H9 (cell line): Measurements from ENCODE around the gene CADM1. TPM values are rescaled to one million over a fixed set of nuclear protein-coding genes. Genes with fewer than 3 reads are reported as not detected.

Experiments used
- DNase-seq: peaks from one replicate; pipeline ENCODE4 v3.0.0-alpha.2; 2017
- H2AFZ ChIP-seq: one replicate; pipeline ENCODE4 v1.6.1; 2013; ENCODE audit warnings: mild to moderate bottlenecking, low read length, control low read depth, moderate library complexity
- H2AK5ac ChIP-seq: 2 replicates; pipeline ENCODE4 v1.6.1; 2013; ENCODE audit warnings: low read length, control low read depth, mixed read lengths; ENCODE audit not compliant: insufficient read length
- H2BK120ac ChIP-seq: one replicate; pipeline ENCODE4 v1.6.1; 2013; ENCODE audit warnings: low read depth, mild to moderate bottlenecking, low read length, control low read depth, inconsistent platforms; ENCODE audit not compliant: poor library complexity, severe bottlenecking
- H2BK12ac ChIP-seq: 2 replicates; pipeline ENCODE4 v1.6.1; 2013; ENCODE audit warnings: low read length, control low read depth, mixed read lengths, low read depth; ENCODE audit not compliant: insufficient read length
- H2BK15ac ChIP-seq: 2 replicates; pipeline ENCODE4 v1.6.1; 2013; ENCODE audit warnings: low read depth, low read length, control low read depth
- H2BK20ac ChIP-seq: one replicate; pipeline ENCODE4 v1.6.1; 2013; ENCODE audit warnings: low read depth, mild to moderate bottlenecking, low read length, control low read depth, inconsistent platforms; ENCODE audit not compliant: poor library complexity, severe bottlenecking
- H2BK5ac ChIP-seq: 2 replicates; pipeline ENCODE4 v1.6.1; 2013; ENCODE audit warnings: low read length, control low read depth, mixed read lengths; ENCODE audit not compliant: insufficient read length
- H3K14ac ChIP-seq: 2 replicates; pipeline ENCODE4 v1.6.1; 2013; ENCODE audit warnings: low read length, control low read depth; ENCODE audit not compliant: insufficient read depth
- H3K18ac ChIP-seq: 2 replicates; pipeline ENCODE4 v1.6.1; 2013; ENCODE audit warnings: low read depth, mild to moderate bottlenecking, mixed read lengths, low read length, control low read depth; ENCODE audit not compliant: insufficient read length
- H3K23ac ChIP-seq: 2 replicates; pipeline ENCODE4 v1.6.1; 2013; ENCODE audit warnings: low read length, control low read depth, mixed read lengths, low read depth; ENCODE audit not compliant: insufficient read length
- H3K23me2 ChIP-seq: 2 replicates; pipeline ENCODE4 v1.6.1; 2013; ENCODE audit warnings: low read depth, mild to moderate bottlenecking, mixed read lengths, low read length, control low read depth; ENCODE audit not compliant: insufficient read length, poor library complexity, severe bottlenecking
- H3K27ac ChIP-seq: 2 replicates; pipeline ENCODE4 v1.5.1; 2013; ENCODE audit warnings: low read length, control low read depth, mixed read lengths, low read depth; ENCODE audit not compliant: insufficient read length
- H3K27me3 ChIP-seq: 2 replicates; pipeline ENCODE4 v1.6.1; 2013; ENCODE audit warnings: low read length, control low read depth, inconsistent platforms; ENCODE audit not compliant: insufficient read depth
- H3K4ac ChIP-seq: 2 replicates; pipeline ENCODE4 v1.6.1; 2013; ENCODE audit warnings: low read depth, mild to moderate bottlenecking, control low read depth, inconsistent platforms, low read length, moderate library complexity
- H3K4me1 ChIP-seq: 2 replicates; pipeline ENCODE4 v1.6.1; 2013; ENCODE audit warnings: low read length, control low read depth, inconsistent platforms; ENCODE audit not compliant: insufficient read depth
- H3K4me2 ChIP-seq: 2 replicates; pipeline ENCODE4 v1.6.1; 2013; ENCODE audit warnings: low read length, control low read depth, mixed read lengths; ENCODE audit not compliant: insufficient read length, insufficient read depth
- H3K56ac ChIP-seq: 2 replicates; pipeline ENCODE4 v1.6.1; 2013; ENCODE audit warnings: low read depth, mild to moderate bottlenecking, mixed read lengths, low read length, control low read depth; ENCODE audit not compliant: insufficient read length
- H3K79me1 ChIP-seq: 2 replicates; pipeline ENCODE4 v1.6.1; 2013; ENCODE audit warnings: low read depth, mild to moderate bottlenecking, moderate library complexity, low read length, control low read depth, inconsistent platforms; ENCODE audit not compliant: insufficient read depth, poor library complexity, severe bottlenecking
- H3K79me2 ChIP-seq: 2 replicates; pipeline ENCODE4 v1.6.1; 2013; ENCODE audit warnings: low read length, control low read depth, inconsistent platforms; ENCODE audit not compliant: insufficient read depth
- H3K9ac ChIP-seq: 2 replicates; pipeline ENCODE4 v1.6.1; 2013; ENCODE audit warnings: low read length, control low read depth, mixed read lengths; ENCODE audit not compliant: insufficient read length; ENCODE audit errors: extremely low read depth
- H3K9me3 ChIP-seq: one replicate; pipeline ENCODE4 v1.6.1; 2013; ENCODE audit warnings: low read depth, low read length, inconsistent platforms; ENCODE audit not compliant: control insufficient read depth
- H3T11ph ChIP-seq: one replicate; pipeline ENCODE4 v1.6.1; 2013; ENCODE audit warnings: mild to moderate bottlenecking, low read length, control low read depth, inconsistent platforms
- H4K20me1 ChIP-seq: one replicate; pipeline ENCODE4 v1.6.1; 2013; ENCODE audit not compliant: control insufficient read depth, insufficient read length, insufficient read depth
- H4K5ac ChIP-seq: 2 replicates; pipeline ENCODE4 v1.6.1; 2013; ENCODE audit warnings: low read depth, mild to moderate bottlenecking, mixed read lengths, low read length, control low read depth; ENCODE audit not compliant: insufficient read length
- H4K8ac ChIP-seq: replicated peaks from 2 replicates; pipeline ENCODE4 v1.6.1; 2013; ENCODE audit warnings: low read length, control low read depth, mixed read lengths, low read depth; ENCODE audit not compliant: insufficient read length
- H4K91ac ChIP-seq: 2 replicates; pipeline ENCODE4 v1.6.1; 2013; ENCODE audit warnings: low read depth, mild to moderate bottlenecking, moderate library complexity, mixed read lengths, low read length, control low read depth; ENCODE audit not compliant: insufficient read length
- H3K27ac Mint-ChIP-seq, 3 experiments: 2 replicates in 2 of 3; 3 replicates in 1 of 3; pipeline ENCODE4 v1.8.0; 2020 to 2021; ENCODE audit warnings: mixed read lengths in 3 of 3, mild to moderate bottlenecking in 1 of 3, moderate library complexity in 1 of 3
- H3K27me3 Mint-ChIP-seq: 2 replicates; pipeline ENCODE4 v1.8.0; 2021; ENCODE audit warnings: low read depth, mild to moderate bottlenecking, moderate library complexity, mixed read lengths
- H3K36me3 Mint-ChIP-seq, 3 experiments: 2 replicates in 2 of 3; 3 replicates in 1 of 3; pipeline ENCODE4 v1.8.0; 2020 to 2021; ENCODE audit warnings: low read depth in 3 of 3, mixed read lengths in 3 of 3; ENCODE audit not compliant: insufficient read depth in 1 of 3
- H3K4me1 Mint-ChIP-seq, 2 experiments: 2 replicates each; pipeline ENCODE4 v1.8.0; 2020; ENCODE audit warnings: mixed read lengths in 2 of 2
- H3K4me3 Mint-ChIP-seq, 2 experiments: 2 replicates in 1 of 2; 3 replicates in 1 of 2; pipeline ENCODE4 v1.8.0; 2020 to 2021; ENCODE audit warnings: mild to moderate bottlenecking in 2 of 2, mixed read lengths in 2 of 2, moderate library complexity in 1 of 2
- H3K9me3 Mint-ChIP-seq, 2 experiments: 2 replicates in 1 of 2; 3 replicates in 1 of 2; pipeline ENCODE4 v1.8.0; 2020; ENCODE audit warnings: mild to moderate bottlenecking in 2 of 2, mixed read lengths in 2 of 2, moderate library complexity in 1 of 2
- CTCF ChIP-seq: fragments of 200-600 bp; sonication (generic); conservative IDR thresholded peaks from 3 replicates; pipeline ENCODE4 v1.8.0; 2021; ENCODE audit warnings: antibody characterized with exemption, mild to moderate bottlenecking
- total RNA-seq: library from RNA; stranded (reverse); gene quantifications from 2 replicates; pipeline ENCODE4 v1.2.1, GENCODE V29; 2021

Gene CADM1
- total RNA-seq, 1 experiment from 2014 or later: 11.9 TPM

DNA sequence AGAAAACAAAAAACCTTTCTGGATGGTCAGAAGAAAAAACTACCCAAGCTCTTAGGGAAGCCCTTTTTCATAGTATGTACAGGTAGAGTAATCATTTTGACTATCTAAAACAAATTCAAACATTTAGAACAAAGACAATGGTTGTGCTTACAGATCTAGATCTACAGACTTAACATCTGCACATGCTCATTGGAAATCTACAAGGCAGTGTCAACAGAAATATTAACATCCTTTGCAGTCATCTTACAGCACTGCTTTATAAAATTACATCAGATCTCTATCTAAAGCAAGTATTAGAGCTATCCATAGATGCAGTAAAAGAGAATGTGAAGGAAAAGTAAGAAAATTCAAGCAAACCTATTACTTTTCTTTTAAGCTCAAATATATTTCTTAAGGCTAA lies 110.3 kb downstream of the CADM1 start:
- Histone ChIP-seq H2BK5ac (no peak overlapping the region), H4K8ac (no peak overlapping the region), H3K9me3 (no peaks in the 10 kb centered on the region), H3T11ph (no peak overlapping the region), H3K4me2 (no peak overlapping the region), H2AK5ac (no peak overlapping the region), H3K4me1 (no peaks in the 10 kb centered on the region), H3K27me3 (peaks cover 41% of the 10 kb centered on the region; the same call in 1 of the 2 replicates), H3K4ac (no peak overlapping the region), H3K23ac (no peak overlapping the region), H3K23me2 (no peaks in the 10 kb centered on the region), H3K9ac (no peak overlapping the region), H2BK15ac (no peak overlapping the region), H3K27ac (no peak overlapping the region), H3K79me2 (no peaks in the 10 kb centered on the region), H3K14ac (no peak overlapping the region), H2BK120ac (no peak overlapping the region), H2AFZ (no peak overlapping the region), H2BK12ac (no peak overlapping the region), H3K56ac (no peak overlapping the region), H4K20me1 (no peaks in the 10 kb centered on the region), H3K18ac (no peak overlapping the region), H4K91ac (no peak overlapping the region), H3K79me1 (no peaks in the 10 kb centered on the region), H4K5ac (no peak overlapping the region), H2BK20ac (no peak overlapping the region)
- Mint-ChIP-seq H3K27me3 (peaks cover 99% of the 10 kb centered on the region), H3K4me1 (peaks cover 18 to 27% of the 10 kb centered on the region in 2 experiments), H3K9me3 (peaks cover 0 to 3% of the 10 kb centered on the region in 2 experiments; a peak in 1 of 5 replicates), H3K27ac (no peak overlapping the region), H3K36me3 (no peaks in the 10 kb centered on the region), H3K4me3 (no peak overlapping the region)
- no peak for TF ChIP-seq CTCF
- no peak for DNase-seq
